ENCODE results near the gene RNF7.

Gene RNF7

GRCh38 chr3:141796081-141796888, 58.2 kb downstream of the RNF7 start:
- no peak for TF ChIP-seq CTCF (IDR thresholded peaks at IDR 0.05; ENCODE audit: insufficient read depth, low read depth, low read length, missing control alignments)
- H3K4me3 ChIP-seq (ENCODE audit: low read length), result no peak overlapping the region

More at GRCh38 chr3:141796081-141796888, 58.2 kb downstream of the RNF7 start:
- DNase-seq (ENCODE audit: low read depth), result peak; percentile 17

Measured in epithelial cell of esophagus (primary cell).